Measurements from ENCODE around the gene KLHDC7B. TPM values are rescaled to one million over a fixed set of nuclear protein-coding genes. Genes with fewer than 3 reads are reported as not detected.

Gene KLHDC7B
- total RNA-seq, 1 experiment from 2014 or later: 1.8 TPM

- H3K36me3 ChIP-seq (ENCODE audit: control insufficient read depth, insufficient read depth, low read length): no peaks in the 10 kb centered on the region
Observed at GRCh38 chr22:50570861-50571260, 25.2 kb downstream of the KLHDC7B start.

GRCh38 chr22:50571264-50572175 is 25.8 kb downstream of the KLHDC7B start:
- no peaks in the 10 kb centered on the region for H3K27me3 ChIP-seq (ENCODE audit: control insufficient read depth, insufficient read depth, low read length)
- no peaks in the 10 kb centered on the region for H3K9me3 ChIP-seq (ENCODE audit: control insufficient read depth, insufficient read depth, low read depth, low read length)
- DNase-seq (ENCODE audit: low read depth, low spot score) (no peak), ATAC-seq (no peak)
- no peak overlapping the region for H3K27ac ChIP-seq (ENCODE audit: low read length)
- POLR2A ChIA-PET: no interaction called here
- no peak for TF ChIP-seq POLR2AphosphoS5 (IDR thresholded peaks at IDR 0.05; ENCODE audit: low read depth, low read length)
- TF ChIP-seq REST (IDR thresholded peaks at IDR 0.05; ENCODE audit: insufficient read depth in 1 of 2, low read depth in 2 of 2, low read length in 1 of 2): no peak
- no peak for TF ChIP-seq TCF7L2 (IDR thresholded peaks at IDR 0.05; ENCODE audit: low read depth, low read length)
- no peak for TF ChIP-seq SIN3A (IDR thresholded peaks at IDR 0.05; ENCODE audit: borderline replicate concordance, insufficient read depth, low read depth, low read length)
- TF ChIP-seq CTCF (IDR thresholded peaks at IDR 0.05): no peak
- CTCF ChIA-PET: no interaction called here
- H3K4me1 ChIP-seq (ENCODE audit: control insufficient read depth, insufficient read depth, low read length): no peaks in the 10 kb centered on the region
- BruUV-seq (replicated peaks): no TSS peak
- in situ Hi-C loops (cut with HindIII; ENCODE audit: low pct_unique_long_range_greater_than_20kb, low sequenced_read_pairs): no loop called here
- H3K36me3 ChIP-seq (ENCODE audit: control insufficient read depth, insufficient read depth, low read length): no peaks in the 10 kb centered on the region
- no peak overlapping the region for H3K4me3 ChIP-seq (ENCODE audit: low read depth in 2 of 2, low read length in 2 of 2)
- intact Hi-C loops (cut with micrococcal nuclease; ENCODE audit: unreplicated experiment): no loop called here

More at GRCh38 chr22:50570861-50571260, 25.2 kb downstream of the KLHDC7B start:
- no peak overlapping the region for H3K27ac ChIP-seq (ENCODE audit: low read length)
- BruUV-seq (replicated peaks): no TSS peak
- TF ChIP-seq REST (IDR thresholded peaks at IDR 0.05; ENCODE audit: insufficient read depth in 1 of 2, low read depth in 2 of 2, low read length in 1 of 2) (no peak), CTCF (IDR thresholded peaks at IDR 0.05) (no peak), SIN3A (IDR thresholded peaks at IDR 0.05; ENCODE audit: borderline replicate concordance, insufficient read depth, low read depth, low read length) (no peak), POLR2AphosphoS5 (IDR thresholded peaks at IDR 0.05; ENCODE audit: low read depth, low read length) (no peak)
- DNase-seq (ENCODE audit: low read depth, low spot score) (no peak), ATAC-seq (no peak)
- ChIA-PET CTCF (no interaction called here), POLR2A (no interaction called here)
- no peaks in the 10 kb centered on the region for H3K27me3 ChIP-seq (ENCODE audit: control insufficient read depth, insufficient read depth, low read length)
- intact Hi-C loops (cut with micrococcal nuclease; ENCODE audit: unreplicated experiment) (no loop called here), in situ Hi-C loops (cut with HindIII; ENCODE audit: low pct_unique_long_range_greater_than_20kb, low sequenced_read_pairs) (no loop called here)
- no peak overlapping the region for H3K4me3 ChIP-seq (ENCODE audit: low read depth in 2 of 2, low read length in 2 of 2)
- no peaks in the 10 kb centered on the region for H3K4me1 ChIP-seq (ENCODE audit: control insufficient read depth, insufficient read depth, low read length)
- H3K9me3 ChIP-seq (ENCODE audit: control insufficient read depth, insufficient read depth, low read depth, low read length): no peaks in the 10 kb centered on the region

All from Panc1 (cell line).